Purkinje cell (primary cell): ENCODE results near the gene STH. TPM values are rescaled to one million over a fixed set of nuclear protein-coding genes. Genes with fewer than 3 reads are reported as not detected.

Source experiments
- polyA plus RNA-seq: library from polyadenylated mRNA; unstranded; fragments of >200 nt; fragmentation: Nextera tagmentation; gene quantifications from 2 replicates; pipeline ENCODE4 v1.2.1, GENCODE V29; 2014

STH gene, protein sequence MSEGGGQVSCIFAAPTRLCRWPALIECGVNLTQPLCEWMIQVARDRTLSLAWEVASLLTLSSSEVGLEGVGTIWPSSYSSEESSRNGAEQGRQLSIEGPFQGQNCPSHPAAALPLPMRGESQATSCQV
- not detected in 2 replicates for polyA plus RNA-seq

DNA sequence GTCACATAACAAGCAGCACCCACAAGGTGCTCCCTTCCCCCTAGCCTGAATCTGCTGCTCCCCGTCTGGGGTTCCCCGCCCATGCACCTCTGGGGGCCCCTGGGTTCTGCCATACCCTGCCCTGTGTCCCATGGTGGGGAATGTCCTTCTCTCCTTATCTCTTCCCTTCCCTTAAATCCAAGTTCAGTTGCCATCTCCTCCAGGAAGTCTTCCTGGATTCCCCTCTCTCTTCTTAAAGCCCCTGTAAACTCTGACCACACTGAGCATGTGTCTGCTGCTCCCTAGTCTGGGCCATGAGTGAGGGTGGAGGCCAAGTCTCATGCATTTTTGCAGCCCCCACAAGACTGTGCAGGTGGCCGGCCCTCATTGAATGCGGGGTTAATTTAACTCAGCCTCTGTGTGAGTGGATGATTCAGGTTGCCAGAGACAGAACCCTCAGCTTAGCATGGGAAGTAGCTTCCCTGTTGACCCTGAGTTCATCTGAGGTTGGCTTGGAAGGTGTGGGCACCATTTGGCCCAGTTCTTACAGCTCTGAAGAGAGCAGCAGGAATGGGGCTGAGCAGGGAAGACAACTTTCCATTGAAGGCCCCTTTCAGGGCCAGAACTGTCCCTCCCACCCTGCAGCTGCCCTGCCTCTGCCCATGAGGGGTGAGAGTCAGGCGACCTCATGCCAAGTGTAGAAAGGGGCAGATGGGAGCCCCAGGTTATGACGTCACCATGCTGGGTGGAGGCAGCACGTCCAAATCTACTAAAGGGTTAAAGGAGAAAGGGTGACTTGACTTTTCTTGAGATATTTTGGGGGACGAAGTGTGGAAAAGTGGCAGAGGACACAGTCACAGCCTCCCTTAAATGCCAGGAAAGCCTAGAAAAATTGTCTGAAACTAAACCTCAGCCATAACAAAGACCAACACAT lies at the start of gene STH:
Gene STH (plus strand): TSS at position 264 of the 913 bp plus-strand sequence. CDS start 30 bp downstream, at position 294.

Other genes with a start within 250 kb of the STH start
- 0.28 and 1.4 TPM in 2 replicates for gene CRHR1, start 214.9 kb upstream of the STH start, polyA plus RNA-seq
- not detected in 2 replicates for gene SPPL2C, start 154.4 kb upstream of the STH start, polyA plus RNA-seq
- gene MAPT, start 104.7 kb upstream of the STH start, polyA plus RNA-seq: 8.8 and 20.1 TPM in 2 replicates
- 15.0 and 16.1 TPM in 2 replicates for gene KANSL1, start 194.2 kb downstream of the STH start, polyA plus RNA-seq